ENCODE data around the gene ICAM2. TPM values are rescaled to one million over a fixed set of nuclear protein-coding genes. Genes with fewer than 3 reads are reported as not detected.

Gene ICAM2
- polyA plus RNA-seq, 4 donors = 22.0 to 36.0 (median 29.4) TPM

DNA sequence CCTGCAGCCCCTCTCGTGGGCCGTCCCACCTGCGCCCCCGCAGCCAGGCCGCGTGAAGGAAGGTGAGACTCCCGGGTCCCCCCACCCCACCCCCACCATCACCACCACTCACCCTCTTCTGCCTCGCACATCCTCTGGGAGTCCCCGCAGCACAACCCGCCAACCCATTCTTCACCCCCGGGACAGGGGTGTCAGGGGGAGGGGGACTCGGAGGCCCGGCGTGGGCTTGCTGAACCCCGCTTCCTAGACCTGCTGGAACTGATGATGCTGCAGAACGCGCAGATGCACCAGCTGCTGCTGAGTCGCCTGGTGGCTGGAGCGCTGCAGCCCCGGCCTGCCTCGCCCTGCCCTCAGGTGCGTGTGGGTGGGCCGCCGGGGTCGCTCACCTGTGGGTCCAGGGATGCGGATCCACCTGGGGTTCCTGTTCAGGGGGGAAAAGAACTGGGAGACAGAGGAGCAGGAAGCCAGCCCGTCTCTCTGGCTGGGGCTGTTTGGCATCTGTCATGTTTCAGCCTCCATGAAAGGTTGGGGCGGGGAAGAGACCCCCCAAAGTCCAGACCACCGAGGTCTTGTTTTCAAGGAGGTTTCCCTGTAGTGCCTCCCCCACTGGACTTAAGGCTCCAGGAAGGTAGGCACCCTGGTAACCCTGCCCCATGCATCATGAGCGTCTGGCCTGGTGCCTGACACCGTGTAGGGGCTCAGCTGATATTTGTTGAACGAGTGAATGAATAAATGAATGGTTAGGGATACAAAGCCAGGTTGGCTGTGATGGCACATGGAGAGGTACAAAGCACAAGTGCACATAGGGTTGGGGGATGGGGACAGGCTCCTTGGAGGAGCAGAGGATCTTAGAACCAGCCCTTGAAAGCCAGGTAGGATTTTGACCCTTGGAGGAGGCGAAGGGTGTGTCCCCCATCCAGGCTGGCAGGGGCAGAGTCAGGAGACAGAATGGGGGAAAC lies 21.4 kb downstream of the ICAM2 start:
- DNase-seq (ENCODE audit: low read depth in 4 of 4, low spot score in 2 of 4) = no peak

DNA sequence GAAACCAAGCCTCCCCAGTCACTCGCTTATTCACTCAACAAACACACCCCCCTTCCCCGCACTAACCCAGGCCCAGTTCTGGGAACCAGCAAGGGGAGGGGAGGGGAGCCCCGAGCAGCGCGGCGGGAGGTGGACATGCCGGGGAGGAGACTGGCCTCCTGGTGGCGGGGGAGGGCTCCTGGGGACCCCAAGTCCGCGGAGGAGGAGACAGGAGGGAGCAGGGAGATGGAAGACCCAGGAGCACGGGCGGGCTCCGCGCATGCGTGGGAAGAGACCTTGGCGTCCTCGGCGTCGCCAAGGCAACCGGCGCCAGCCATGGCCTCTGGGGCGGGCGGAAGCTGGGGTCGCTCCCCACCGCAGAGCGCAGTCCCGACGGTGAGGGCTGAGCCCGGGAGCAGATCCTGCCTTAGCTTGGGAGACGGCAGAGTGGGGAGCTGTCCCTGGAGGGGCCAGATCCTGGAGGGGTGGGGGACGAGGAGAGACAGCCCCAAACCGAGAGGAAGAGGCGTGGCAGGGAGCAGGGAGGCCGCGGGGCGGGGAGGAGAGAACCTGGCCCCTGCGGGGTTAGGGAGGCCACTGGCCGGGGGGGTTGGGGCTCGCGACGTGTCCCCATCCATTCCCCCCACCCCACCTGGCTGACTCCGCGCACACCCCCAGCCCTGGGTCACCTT lies 22.2 kb downstream of the ICAM2 start, which contains the start of gene PRR29:
Gene PRR29, plus strand, starts transcription at position 302 of the 671 bp plus-strand sequence. Its CDS starts 14 bp downstream, at position 316.
- DNase-seq (ENCODE audit: low read depth in 4 of 4, low spot score in 2 of 4) = peak in 2 of 4 donors; percentile 67 to 78

DNA sequence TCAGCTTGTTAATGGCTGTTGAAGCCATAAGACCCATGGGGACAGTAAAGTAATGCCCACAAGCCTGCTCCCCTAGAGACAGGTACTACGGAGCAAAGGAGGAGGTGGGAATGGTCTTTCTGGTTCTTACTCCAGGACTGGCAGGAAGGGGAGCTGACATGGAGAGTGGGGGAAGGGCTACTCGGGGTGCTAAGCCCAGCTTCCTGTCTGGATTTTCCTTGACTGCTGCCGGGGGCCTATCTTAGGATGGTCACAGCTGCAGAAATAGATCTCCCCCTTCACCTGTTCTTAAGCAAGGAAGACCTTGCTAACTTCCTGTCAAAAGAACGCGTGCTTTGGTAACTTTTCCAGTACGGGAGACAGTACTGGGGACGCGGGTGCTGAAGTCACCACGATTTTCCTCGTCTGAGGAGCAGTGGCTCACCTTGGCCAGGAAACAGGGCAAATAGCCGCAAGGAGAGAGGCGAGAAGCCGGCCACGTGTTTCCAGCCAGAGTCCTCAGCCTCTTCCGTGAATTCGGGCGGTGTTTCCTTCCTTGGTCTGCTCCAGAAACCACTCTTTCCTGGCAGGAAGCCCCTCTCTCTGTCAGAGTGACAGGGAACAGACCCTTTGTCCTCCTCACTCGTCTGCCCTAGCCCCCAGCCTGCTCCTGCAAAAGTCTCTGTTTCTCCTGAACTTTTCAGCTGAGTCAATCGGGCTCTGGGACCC lies 22.9 kb downstream of the ICAM2 start:
- DNase-seq (ENCODE audit: low read depth in 4 of 4, low spot score in 2 of 4) = no peak

DNA sequence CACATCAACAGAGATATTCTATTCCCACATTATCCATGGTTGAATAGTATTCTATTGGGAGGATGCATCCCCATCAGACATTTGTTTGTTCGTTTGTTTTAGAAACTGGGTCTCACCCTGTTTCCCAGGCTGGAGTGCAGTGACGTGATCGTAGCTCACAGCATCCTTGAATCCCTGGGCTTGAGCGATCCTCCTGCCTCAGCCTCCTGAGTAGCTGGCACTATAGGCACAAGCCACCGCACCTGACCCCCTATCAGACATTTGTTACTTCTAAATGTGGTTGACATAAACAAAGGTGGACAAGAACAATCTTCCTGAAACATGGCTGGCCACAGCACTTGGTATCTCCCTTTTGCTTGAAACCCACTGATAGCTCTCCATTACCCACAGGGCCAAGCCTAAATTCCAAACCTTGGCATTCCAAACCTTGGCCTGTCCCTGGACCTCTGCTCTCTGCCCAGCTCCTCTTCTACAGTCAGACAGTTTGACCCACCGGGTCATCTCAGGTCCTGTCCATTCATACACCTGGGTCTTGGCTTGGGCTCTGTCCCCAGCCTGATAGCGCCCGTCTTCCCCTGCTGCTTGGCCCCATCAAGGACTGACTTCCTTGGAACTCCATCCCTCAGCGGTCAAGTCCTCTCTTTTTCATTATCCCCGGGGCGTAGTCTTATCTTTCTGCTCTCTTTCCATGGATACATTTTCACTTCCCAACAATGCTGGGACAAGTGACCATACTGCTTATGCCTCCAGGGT lies 23.8 kb downstream of the ICAM2 start:
- no peak for DNase-seq (ENCODE audit: low read depth in 4 of 4, low spot score in 2 of 4)

DNA sequence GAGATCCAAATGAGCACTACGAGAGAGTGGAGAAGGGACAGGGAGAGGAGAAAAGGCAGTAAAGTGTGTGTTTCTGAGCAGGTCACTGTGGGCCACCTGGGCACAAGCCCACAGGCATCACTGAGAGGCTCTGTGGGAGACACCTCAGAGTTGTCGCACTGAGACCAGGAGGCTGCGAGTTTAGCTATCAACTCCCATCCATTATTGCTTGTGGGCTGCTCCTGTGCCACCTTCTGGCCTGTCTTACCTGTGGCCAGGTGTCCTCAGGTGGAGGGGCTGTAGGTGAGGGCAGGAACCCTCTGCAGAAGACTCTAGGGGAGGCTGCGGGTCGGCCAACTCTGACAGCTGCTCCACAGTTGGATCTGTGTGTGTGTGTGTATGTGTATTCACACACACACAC lies 24.8 kb downstream of the ICAM2 start:
- no peak for DNase-seq (ENCODE audit: low read depth in 4 of 4, low spot score in 2 of 4)

DNA sequence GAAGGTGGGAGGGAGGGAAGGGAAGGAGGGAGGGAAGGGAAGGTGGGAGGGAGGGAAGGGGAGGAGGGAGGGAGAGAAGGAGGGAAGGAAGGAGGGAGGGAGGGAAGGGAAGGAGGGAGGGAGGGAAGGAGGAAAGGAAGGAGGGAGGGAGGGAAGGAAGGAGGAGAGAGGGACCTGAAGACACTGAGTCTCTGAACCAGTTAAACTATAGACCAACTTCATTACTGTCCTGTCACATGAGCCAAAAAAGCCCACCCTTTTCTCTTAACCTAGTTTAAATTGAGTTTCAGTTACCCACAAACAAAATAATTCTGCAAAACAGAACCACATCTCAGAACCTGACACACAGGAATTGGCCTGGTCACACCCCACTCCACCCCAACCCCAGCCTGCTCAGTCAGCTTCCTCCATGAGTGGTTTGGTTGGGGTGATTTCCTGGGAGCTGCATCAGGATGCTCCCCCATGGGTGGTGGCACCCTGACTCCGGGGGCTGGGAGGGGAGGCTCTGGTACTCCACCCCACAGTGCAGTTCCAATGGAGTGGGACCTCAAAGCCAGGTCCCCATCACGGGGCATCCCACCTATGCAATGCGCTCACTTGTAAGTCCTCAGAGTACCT lies 27.0 kb downstream of the ICAM2 start:
- DNase-seq (ENCODE audit: low read depth in 4 of 4, low spot score in 2 of 4) = no peak

DNA sequence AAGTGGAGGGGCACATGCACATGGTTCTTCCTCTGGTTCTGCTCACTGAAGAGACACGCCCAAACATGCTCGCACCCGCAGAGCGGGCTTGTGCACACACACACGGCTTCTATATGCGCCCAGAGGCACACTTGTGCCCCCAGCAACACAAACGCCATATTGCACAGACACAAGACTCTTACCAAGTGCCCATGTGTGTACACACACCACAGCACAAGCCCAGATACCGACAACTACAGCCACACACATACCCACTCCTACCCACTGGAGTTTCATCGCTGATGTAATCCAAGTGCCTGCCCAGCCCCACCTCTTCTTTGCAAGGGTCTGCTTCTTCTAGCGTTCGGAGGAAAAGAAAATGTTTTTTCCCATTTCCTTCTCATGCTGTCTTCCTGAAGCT lies 28.8 kb downstream of the ICAM2 start:
- no peak for DNase-seq (ENCODE audit: low read depth in 4 of 4, low spot score in 2 of 4)

DNA sequence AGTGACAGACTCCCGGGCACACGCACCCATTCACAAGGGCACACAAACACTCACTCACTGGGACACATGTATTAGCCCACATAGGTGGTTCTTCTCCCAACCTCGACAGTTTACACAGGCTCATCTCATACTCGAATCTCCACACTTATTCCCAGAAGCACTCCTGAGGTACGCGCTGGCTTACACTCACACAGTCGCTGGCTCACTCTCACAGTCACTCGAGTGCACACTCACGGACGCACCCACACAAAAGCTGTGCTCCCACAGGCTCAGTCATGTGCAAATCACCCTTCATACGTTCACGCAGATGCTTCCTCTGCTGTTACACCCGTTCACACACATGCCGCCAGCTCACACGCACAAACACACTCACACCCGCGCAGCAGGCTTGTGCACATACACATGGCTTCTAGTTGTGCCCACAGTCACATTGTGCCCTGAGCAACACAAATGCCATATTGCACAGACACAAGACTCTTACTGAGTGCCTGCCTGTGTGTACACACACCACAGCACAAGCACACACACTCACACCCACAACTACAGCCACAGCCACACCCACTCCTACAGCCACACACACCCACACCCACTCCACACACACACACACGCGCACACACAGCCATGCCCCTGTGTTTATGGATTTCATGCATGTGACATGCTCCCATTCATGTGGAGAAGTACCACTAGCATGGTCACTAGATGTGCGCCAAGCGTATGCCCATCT lies 30.6 kb downstream of the ICAM2 start:
- no peak for DNase-seq (ENCODE audit: low read depth in 4 of 4, low spot score in 2 of 4)

DNA sequence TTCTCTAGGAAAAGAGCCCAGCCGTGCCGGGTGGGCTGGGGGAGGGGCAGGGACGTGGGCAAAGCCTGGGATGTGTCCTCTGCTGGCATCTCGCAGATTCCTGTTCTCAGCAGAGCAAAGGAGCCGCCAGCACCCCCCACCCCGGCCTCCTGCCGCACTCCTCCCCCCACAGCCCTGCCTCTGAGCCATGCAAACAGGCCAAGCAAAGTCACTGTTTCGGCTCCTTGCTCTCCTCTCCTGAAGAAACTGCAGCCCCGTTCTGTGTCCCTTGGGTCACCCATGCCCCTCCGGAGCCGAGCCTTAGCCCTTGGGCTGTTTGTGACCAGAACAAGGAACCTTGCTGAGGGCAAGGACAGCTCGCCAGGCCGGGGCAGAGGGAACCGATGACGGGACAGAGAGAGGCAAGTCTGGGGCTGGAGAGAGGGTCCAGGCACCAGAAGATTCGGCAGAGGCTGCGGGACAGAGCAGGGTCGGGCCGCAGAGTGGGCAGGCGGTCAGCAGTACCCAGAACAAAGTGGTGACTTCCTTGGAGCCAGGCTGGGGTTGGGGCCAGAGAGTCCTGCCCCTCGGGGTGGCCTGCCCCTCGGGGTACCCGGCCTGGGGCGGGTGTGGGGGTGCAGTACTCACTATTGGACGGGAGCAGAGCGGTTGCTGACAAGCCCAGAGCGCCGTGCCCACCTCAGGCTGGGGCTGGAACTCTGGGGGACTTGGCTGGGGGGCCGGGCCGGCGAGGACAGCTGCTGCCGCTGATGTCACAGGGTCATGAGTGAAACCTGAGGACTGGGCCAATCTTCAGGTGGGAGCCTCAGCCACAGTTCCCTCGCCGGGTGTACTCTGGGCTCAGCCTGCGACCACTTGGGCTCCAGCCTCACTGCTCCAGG lies 31.5 kb downstream of the ICAM2 start:
- peak in 2 of 4 donors; percentile 36 to 37 for DNase-seq (ENCODE audit: low read depth in 4 of 4, low spot score in 2 of 4)

DNA sequence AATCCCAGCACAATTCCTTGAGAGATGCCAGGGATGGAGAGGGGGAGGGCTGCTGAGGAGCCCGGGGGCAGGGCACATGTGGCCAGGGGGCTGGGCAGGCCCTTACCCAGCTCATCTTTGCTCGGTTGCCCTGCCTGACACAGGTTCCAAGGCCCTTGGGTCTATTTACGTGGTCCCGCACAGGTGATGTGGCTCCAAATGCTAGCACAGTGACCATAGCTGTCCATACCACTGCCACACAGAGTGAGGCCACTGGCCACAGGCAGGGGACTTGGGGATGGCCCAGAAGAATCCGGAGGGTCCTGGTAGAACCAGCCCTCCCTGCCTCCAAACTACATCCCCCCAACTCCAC lies 32.3 kb downstream of the ICAM2 start:
- DNase-seq (ENCODE audit: low read depth in 4 of 4, low spot score in 2 of 4) = no peak

DNA sequence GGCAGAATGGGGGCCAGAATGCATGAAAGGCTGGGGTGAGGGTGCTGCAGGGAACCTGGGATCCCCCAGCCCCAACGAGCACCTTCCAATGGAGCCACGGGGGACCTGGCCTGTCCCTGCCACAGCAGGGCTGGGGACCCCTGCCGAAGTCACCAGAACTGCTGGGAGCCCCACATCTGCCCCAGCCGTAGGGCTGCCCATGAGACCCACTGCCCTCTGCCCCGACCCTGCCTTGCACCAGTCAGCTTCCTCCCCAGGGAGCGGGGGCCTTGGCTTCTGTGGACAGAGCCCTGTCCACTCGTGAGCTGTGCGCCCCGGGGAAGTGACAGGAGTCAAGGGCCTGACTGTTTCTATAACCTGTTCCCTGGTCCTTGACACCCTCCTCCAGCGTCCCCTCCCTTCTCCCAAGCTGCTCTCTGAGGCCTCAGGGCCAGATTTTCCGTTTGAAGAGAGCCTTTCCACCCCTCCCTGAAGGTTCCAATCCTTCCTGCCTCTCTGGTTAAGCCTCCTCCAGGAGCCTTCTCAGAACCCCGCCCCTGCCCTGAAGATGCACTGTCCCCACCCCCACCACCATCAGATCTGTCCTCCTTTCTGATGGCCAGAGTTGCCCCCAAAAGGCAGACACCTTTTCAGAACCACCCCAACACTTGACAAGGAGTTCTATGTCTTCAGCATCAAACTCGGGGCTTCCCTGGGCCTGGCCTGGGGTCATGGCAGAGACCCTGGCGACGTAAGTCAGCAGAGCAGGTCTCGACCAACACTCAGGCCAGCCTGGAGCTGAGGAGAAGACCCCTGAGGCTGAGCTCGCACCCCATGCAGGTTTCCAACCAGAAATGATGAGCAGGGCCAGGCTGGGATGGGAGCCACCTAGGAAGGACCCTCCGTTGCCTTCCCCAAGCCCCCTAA lies 33.0 kb downstream of the ICAM2 start:
- no peak for DNase-seq (ENCODE audit: low read depth in 4 of 4, low spot score in 2 of 4)

DNA sequence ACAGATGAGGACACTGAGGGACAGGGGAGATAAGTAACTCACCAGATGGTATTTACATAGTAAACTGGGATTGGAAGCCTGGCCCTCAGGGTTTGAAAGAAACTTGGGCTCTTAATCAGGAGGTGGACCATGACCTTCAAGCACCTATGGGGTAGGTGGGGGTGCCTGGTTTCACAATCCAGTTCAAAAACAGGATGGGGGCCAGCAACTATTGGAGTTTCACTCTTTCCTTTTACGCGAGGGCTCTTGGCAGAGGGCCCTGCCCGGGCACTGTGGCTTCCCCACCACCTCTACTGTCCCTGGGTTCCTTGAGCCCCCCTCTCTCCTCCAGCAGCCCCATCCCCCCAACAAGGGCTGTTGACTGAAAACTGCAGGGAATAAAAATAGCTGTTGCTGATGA lies 33.6 kb downstream of the ICAM2 start:
- DNase-seq (ENCODE audit: low read depth in 4 of 4, low spot score in 2 of 4) = no peak

DNA sequence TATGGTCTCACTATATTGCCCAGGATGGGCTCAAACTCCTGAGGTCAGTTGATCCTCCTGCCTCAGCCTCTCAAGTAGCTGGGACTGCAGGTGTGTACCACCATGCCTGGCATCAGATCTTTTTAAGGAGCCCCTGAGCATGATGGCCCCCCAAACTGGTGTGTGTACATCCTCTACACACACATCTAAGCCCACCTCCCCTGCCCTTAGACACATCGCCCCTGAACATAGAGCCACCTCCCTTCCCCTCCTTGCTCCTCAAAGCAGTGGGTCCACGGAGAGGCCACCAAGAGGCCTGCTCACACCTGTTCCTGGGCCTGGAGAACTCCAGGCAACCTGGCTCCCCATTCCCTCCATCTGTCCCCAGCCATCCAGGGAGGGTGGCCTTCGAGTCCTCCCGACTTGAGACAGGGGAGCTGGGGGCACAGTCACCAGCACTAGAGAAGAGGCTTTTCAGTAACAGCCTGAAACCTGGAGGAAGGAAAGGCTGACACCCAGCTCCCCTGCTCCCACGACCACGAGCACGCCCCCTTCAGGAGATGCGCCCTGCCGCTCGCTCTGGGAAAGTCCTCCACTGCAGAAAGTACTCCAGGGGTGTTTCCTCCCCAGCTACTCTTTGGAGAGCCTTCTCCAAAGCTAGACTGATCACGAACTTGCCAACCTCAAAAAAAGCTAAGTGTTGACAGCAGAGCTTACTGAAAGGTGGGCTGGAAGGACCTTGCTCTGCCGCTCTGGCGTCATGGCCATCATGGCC lies 34.9 kb downstream of the ICAM2 start:
- no peak for DNase-seq (ENCODE audit: low read depth in 4 of 4, low spot score in 2 of 4)

DNA sequence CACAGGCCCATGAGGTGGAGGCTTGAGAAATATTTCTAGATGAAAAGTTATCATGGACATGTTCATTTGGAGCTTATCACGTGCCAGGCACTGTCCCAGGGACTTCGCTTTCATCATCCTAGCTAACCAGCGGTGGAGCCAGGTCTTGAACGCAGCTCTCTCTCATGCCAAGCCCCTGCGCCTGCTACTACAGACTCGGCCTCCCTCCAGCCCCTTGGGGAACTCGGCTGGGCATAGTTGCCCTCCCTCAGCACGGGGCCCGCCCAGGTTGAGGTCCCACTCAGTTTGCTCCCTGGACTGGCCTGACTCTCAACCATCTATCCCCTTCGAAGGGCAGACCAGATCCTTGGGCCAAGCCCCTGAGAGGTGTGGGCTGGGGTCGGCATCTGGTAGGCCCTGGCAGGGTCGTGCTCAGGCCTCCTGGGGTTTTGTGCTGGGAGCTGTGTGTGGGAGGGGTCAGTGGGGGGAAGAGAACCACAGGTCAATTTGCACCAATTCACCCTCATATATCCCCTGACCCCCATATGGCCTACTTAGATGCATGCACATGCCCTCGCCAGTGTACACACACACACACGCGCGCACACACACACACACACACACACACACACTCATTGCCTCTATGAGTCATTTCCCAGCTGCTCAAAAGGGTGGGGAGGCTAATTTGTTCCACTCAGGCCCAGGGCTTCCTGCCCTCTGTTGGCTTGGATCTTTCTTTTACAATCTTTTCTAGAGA lies 35.6 kb downstream of the ICAM2 start:
- DNase-seq (ENCODE audit: low read depth in 4 of 4, low spot score in 2 of 4) = no peak

DNA sequence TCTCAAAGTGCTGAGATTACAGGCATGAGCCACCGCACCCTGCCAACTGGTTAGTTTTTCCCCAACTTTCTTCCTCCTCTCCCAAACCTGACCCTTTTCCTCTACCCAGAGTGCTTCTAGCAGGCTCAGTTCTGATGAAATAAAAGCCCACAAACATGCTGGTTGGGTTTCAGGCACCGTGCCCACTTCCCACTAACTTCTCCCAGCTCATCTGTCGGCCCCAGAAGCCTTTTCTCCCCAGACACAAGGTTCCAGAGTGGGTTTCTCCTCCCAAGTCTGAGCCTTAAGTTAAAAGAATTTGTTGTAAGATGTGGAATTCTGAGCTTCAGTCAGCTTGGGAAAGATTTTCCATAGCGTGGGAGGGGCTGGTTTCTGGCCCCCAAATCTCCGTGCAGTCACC lies 36.2 kb downstream of the ICAM2 start:
- no peak for DNase-seq (ENCODE audit: low read depth in 4 of 4, low spot score in 2 of 4)

DNA sequence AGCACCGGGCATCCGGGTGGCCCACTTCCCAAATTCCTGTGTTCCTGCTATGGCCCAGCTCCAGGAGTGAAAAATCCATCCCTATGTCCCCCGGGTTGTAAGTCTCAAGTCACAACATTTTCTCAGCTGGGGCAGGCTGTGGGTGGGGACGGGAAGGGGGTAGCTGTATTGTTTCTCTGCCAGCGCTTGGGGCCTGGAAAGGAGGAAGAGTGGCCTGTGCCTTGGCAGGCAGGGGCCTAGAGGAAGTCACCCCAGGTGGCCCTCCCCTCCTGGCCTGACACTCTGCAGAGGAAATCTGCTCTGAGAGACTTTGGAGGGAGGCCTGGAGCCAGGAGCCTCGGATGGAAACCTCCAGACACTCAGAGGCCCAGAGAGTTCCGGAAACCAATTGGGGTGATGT lies 37.1 kb downstream of the ICAM2 start:
- no peak for DNase-seq (ENCODE audit: low read depth in 4 of 4, low spot score in 2 of 4)
